GM23248 (cell line): ENCODE measurements around the gene SYTL2.

Experiments
- EZH2 ChIP-seq: fragments of 200-600 bp; sonication (generic); IDR thresholded peaks from 2 replicates; pipeline ENCODE4 v1.6.1; 2018; ENCODE audit warnings: antibody characterized with exemption, mild to moderate bottlenecking; ENCODE audit not compliant: insufficient read depth, poor library complexity, severe bottlenecking
- EZH2phosphoT487 ChIP-seq: fragments of 200-600 bp; sonication (generic); IDR thresholded peaks from 2 replicates; pipeline ENCODE4 v1.6.1; 2018; ENCODE audit warnings: antibody characterized with exemption, moderate library complexity, mild to moderate bottlenecking, low read depth; ENCODE audit not compliant: insufficient read depth

DNA sequence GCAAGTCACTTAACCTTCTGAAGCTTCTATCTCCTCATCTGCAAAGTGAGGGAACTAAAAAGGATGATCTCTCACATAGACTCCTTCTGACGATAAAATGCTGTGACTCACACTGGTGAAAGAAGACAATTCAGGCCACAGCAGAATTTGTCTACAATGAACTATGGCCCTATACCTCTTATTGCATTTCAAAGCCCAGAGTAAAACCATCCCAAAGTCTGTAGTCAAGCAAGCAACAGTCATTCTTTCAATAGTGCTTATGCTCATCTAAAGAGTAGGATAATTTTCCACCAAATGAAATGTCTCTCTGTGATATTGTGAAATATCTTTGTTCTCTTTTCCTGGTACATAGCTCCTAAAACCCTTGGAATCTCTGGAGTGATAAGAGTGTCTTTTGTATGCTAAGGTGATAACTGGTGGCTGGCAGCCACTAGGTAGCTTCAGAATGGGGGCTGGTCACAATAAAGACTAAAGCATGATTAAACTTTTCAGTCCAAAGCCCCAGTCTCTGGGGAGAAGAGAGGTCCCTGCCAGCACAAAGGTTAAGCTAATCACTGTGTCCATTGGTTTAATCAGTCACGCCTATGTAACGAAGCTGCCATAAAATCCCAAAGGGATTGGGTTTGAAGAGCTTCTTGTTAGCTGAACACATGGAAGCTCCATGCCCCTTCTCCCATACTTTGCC lies 30.8 kb downstream of the SYTL2 start:
- TF ChIP-seq EZH2 = no peak
- no peak for TF ChIP-seq EZH2phosphoT487
